GM10266 (cell line): ENCODE data around the gene RTRAF.

Source experiments
- DNase-seq: peaks from one replicate; pipeline ENCODE4 v3.0.0; 2012; ENCODE audit errors: extremely low spot score
- CTCF ChIP-seq: IDR thresholded peaks from 2 replicates; pipeline ENCODE4 v1.5.1; 2012; ENCODE audit warnings: mild to moderate bottlenecking, low read depth; ENCODE audit not compliant: control insufficient read depth, insufficient read depth; ENCODE audit errors: missing control alignments

The RTRAF gene

GRCh38 chr14:52003324-52003723 is 14.0 kb downstream of the RTRAF start:
- TF ChIP-seq CTCF: no peak
- no peak for DNase-seq

- DNase-seq: no peak
- TF ChIP-seq CTCF: no peak
Observed at GRCh38 chr14:52005625-52006024, 16.3 kb downstream of the RTRAF start.

- no peak for TF ChIP-seq CTCF
- no peak for DNase-seq
Observed at GRCh38 chr14:52006361-52006760, 17.0 kb downstream of the RTRAF start.

GRCh38 chr14:52007211-52007610 is 17.9 kb downstream of the RTRAF start:
- no peak for TF ChIP-seq CTCF
- no peak for DNase-seq

- no peak for DNase-seq
- no peak for TF ChIP-seq CTCF
Observed at GRCh38 chr14:52007637-52008036, 18.3 kb downstream of the RTRAF start.

GRCh38 chr14:52008136-52008535 is 18.8 kb downstream of the RTRAF start:
- no peak for DNase-seq

GRCh38 chr14:52010173-52010693 is 20.9 kb downstream of the RTRAF start:
- no peak for TF ChIP-seq CTCF

More at GRCh38 chr14:52008136-52008535, 18.8 kb downstream of the RTRAF start:
- no peak for TF ChIP-seq CTCF

More at GRCh38 chr14:52010173-52010693, 20.9 kb downstream of the RTRAF start:
- no peak for DNase-seq
